HG02571 (cell line): ENCODE data around the gene GTF3C1.
"Not testable (repeated sequence)": the region's sequence is repeated elsewhere in the genome, so short reads cannot be mapped to it uniquely, and the experiment has no call there.

Source experiments
- ATAC-seq: cut with Tn5 transposase; IDR thresholded peaks from one replicate; pipeline ENCODE4 v1.9.1; 2021; ENCODE audit warnings: mild to moderate bottlenecking, moderate library complexity; ENCODE audit not compliant: unreplicated experiment

The GTF3C1 gene

GRCh38 chr16:27549746-27550581 is at the start of gene GTF3C1, which contains the start of gene KATNIP:
GTF3C1 (minus strand) TSS chr16:27549913; CDS start chr16:27549890, 23 bp downstream.
KATNIP (plus strand) TSS chr16:27550144; CDS start chr16:27550171, 27 bp downstream.
- peak; percentile 94 for ATAC-seq

- ATAC-seq, result no peak
These were observed 49.3 kb upstream of the GTF3C1 start for GRCh38 chr16:27598931-27599565.

- no peak for ATAC-seq
These were observed 48.5 kb upstream of the GTF3C1 start for GRCh38 chr16:27598220-27598619.

GRCh38 chr16:27597361-27597760 is 47.6 kb upstream of the GTF3C1 start:
- no peak for ATAC-seq

- no peak for ATAC-seq
These were observed 46.7 kb upstream of the GTF3C1 start for GRCh38 chr16:27596411-27596810.

GRCh38 chr16:27595993-27596392 is 46.3 kb upstream of the GTF3C1 start:
- ATAC-seq, result no peak

- ATAC-seq, result no peak
These were observed 45.8 kb upstream of the GTF3C1 start for GRCh38 chr16:27595475-27595874.

- no peak for ATAC-seq
These were observed 42.1 kb upstream of the GTF3C1 start for GRCh38 chr16:27591837-27592236.

- ATAC-seq, result no peak
These were observed 38.3 kb upstream of the GTF3C1 start for GRCh38 chr16:27588057-27588456.

- ATAC-seq, result no peak
These were observed 37.0 kb upstream of the GTF3C1 start for GRCh38 chr16:27586711-27587110.

GRCh38 chr16:27585200-27585599 is 35.5 kb upstream of the GTF3C1 start:
- ATAC-seq, result no peak

- ATAC-seq, result no peak
These were observed 33.9 kb upstream of the GTF3C1 start for GRCh38 chr16:27583634-27584033.

GRCh38 chr16:27582883-27583282 is 33.2 kb upstream of the GTF3C1 start:
- no peak for ATAC-seq

- no peak for ATAC-seq
These were observed 29.6 kb upstream of the GTF3C1 start for GRCh38 chr16:27579087-27579980.

GRCh38 chr16:27576729-27577128 is 27.0 kb upstream of the GTF3C1 start:
- ATAC-seq, result no peak

GRCh38 chr16:27572711-27573110 is 23.0 kb upstream of the GTF3C1 start:
- no peak for ATAC-seq

GRCh38 chr16:27571433-27572326 is 22.0 kb upstream of the GTF3C1 start:
- ATAC-seq, result no peak

- ATAC-seq, result not testable (repeated sequence)
These were observed 21.3 kb upstream of the GTF3C1 start for GRCh38 chr16:27570986-27571385.

GRCh38 chr16:27568077-27568476 is 18.4 kb upstream of the GTF3C1 start:
- no peak for ATAC-seq

GRCh38 chr16:27566417-27566816 is 16.7 kb upstream of the GTF3C1 start:
- ATAC-seq, result no peak
